GM12878 (cell line): ENCODE results near the gene CTIF. TPM values are rescaled to one million over a fixed set of nuclear protein-coding genes. Genes with fewer than 3 reads are reported as not detected.

Experiments
- ATAC-seq: fragments of 200-7000 bp; cut with Tn5 transposase; 3 replicates; pipeline ENCODE4 v1.9.1; 2020; ENCODE audit warnings: mild to moderate bottlenecking, moderate library complexity
- BruUV-seq: library from RNA; stranded (reverse); fragments of 400-500 nt; replicated peaks from 2 replicates; lab custom pipeline; 2021; lab: Mats Ljungman, UMichigan
- CTCF ChIA-PET: fragments of 300-600 bp; sonication (Branson Sonifier 250); formaldehyde crosslinking; extraction: SDS; loops from one replicate; lab custom pipeline; 2021; ENCODE audit warnings: inconsistent platforms; lab: Yijun Ruan, JAX
- POLR2A ChIA-PET: fragments of 350-600 bp; formaldehyde crosslinking; extraction: SDS; loops from one replicate; lab custom pipeline; 2021; ENCODE audit warnings: inconsistent platforms; lab: Charles Lee
- RAD21 ChIA-PET: fragments of 300-600 bp; sonication (Branson Sonifier 250); formaldehyde crosslinking; loops from one replicate; lab custom pipeline; 2023; ENCODE audit warnings: antibody characterized with exemption; ENCODE audit not compliant: unreplicated experiment; lab: Charles Lee
- SMC1A ChIA-PET: fragments of 300-600 bp; sonication (Branson Sonifier 250); formaldehyde crosslinking; loops from one replicate; lab custom pipeline; 2023; ENCODE audit not compliant: unreplicated experiment, uncharacterized antibody; lab: Charles Lee
- DNase-seq: peaks from one replicate; pipeline ENCODE4 v3.0.0-alpha.2; 2011; ENCODE audit warnings: low read depth, low spot score
- FAIRE-seq: peaks from 3 replicates; lab custom pipeline; 2011; peaks lifted over from hg19 to GRCh38; lab: Jason Lieb, UNC
- H2AFZ ChIP-seq: 2 replicates; pipeline ENCODE4 v1.6.0; 2011; ENCODE audit warnings: low read depth, low read length, control low read depth; ENCODE audit not compliant: control insufficient read depth
- H3K27ac ChIP-seq: 2 replicates; pipeline ENCODE4 v1.5.1; 2011; ENCODE audit warnings: control low read depth; ENCODE audit not compliant: control insufficient read depth, insufficient read depth
- H3K27me3 ChIP-seq, 2 experiments: replicated peaks in 1 of 2; 2 replicates each; pipeline versions ENCODE4 v1.6.0 to v1.6.1; 2011; ENCODE audit warnings: low read length in 1 of 2; ENCODE audit not compliant: control insufficient read depth in 2 of 2, insufficient read depth in 2 of 2
- H3K36me3 ChIP-seq, 2 experiments: 2 replicates each; pipeline ENCODE4 v1.5.1; 2011; ENCODE audit warnings: low read length in 1 of 2; ENCODE audit not compliant: control insufficient read depth in 2 of 2, insufficient read depth in 2 of 2
- H3K4me1 ChIP-seq: 2 replicates; pipeline ENCODE4 v1.6.1; 2011; ENCODE audit warnings: mild to moderate bottlenecking, low read length, moderate library complexity, mixed read lengths; ENCODE audit not compliant: control insufficient read depth, insufficient read depth
- H3K4me2 ChIP-seq: 2 replicates; pipeline ENCODE4 v1.6.0; 2011; ENCODE audit warnings: control low read depth; ENCODE audit not compliant: control insufficient read depth, insufficient read depth
- H3K4me3 ChIP-seq: fragments of 200-600 bp; sonication (generic); 2 replicates; pipeline ENCODE4 v1.5.1; 2016
- H3K79me2 ChIP-seq: 2 replicates; pipeline ENCODE4 v1.6.0; 2011; ENCODE audit warnings: low read length; ENCODE audit not compliant: control insufficient read depth, insufficient read depth
- H3K9ac ChIP-seq: 2 replicates; pipeline ENCODE4 v1.8.0; 2011; ENCODE audit warnings: low read length, control low read depth, mixed read lengths; ENCODE audit not compliant: control insufficient read depth, insufficient read depth
- H3K9me3 ChIP-seq: replicated peaks from 3 replicates; pipeline ENCODE4 v1.5.1; 2011; ENCODE audit warnings: mild to moderate bottlenecking, low read length; ENCODE audit not compliant: control insufficient read depth, insufficient read depth
- H4K20me1 ChIP-seq: 2 replicates; pipeline ENCODE4 v1.6.0; 2011; ENCODE audit not compliant: control insufficient read depth, insufficient read depth
- ESRRA ChIP-seq: IDR thresholded peaks from 2 replicates; pipeline ENCODE4 v1.6.1; 2012; ENCODE audit warnings: mild to moderate bottlenecking, low read length, improper control_type of control experiment
- HDAC2 ChIP-seq: fragments of 200-600 bp; sonication (generic); IDR thresholded peaks from 2 replicates; pipeline ENCODE4 v1.6.1; 2017
- MEF2A ChIP-seq: IDR thresholded peaks from 2 replicates; pipeline ENCODE4 v1.6.1; 2011; ENCODE audit warnings: low read depth, mild to moderate bottlenecking, low read length, moderate library complexity; ENCODE audit not compliant: insufficient read depth
- NFIC ChIP-seq: IDR thresholded peaks from 2 replicates; pipeline ENCODE4 v1.6.1; 2012; ENCODE audit warnings: low read depth, mild to moderate bottlenecking, inconsistent platforms, low read length, moderate library complexity
- SMAD5 ChIP-seq: IDR thresholded peaks from 2 replicates; pipeline ENCODE4 v1.6.1; 2016; ENCODE audit warnings: antibody characterized with exemption, low read depth
- SMC3 ChIP-seq: IDR thresholded peaks from 2 replicates; pipeline ENCODE4 v1.6.1; 2011; ENCODE audit warnings: low read length, improper control_type of control experiment, borderline replicate concordance
- WGBS: methylation state at CpG from one replicate; pipeline ENCODE4 v1.1.6; 2016; ENCODE audit warnings: low lambda C conversion rate; ENCODE audit not compliant: insufficient replicate concordance, insufficient coverage; ENCODE audit errors: missing lambda C conversion rate; 5-methylcytosine and 5-hydroxymethylcytosine counted together
- in situ Hi-C: fragments of 300-500 bp; cut with MboI; formaldehyde crosslinking; loops from 9 replicates; pipeline ENCODE4 v1.14.3; 2018; ENCODE audit warnings: mixed read lengths
- intact Hi-C: fragments of 100-400 bp; cut with micrococcal nuclease; formaldehyde crosslinking; loops from one replicate; pipeline ENCODE4 v1.14.2; 2022; ENCODE audit not compliant: unreplicated experiment
- polyA plus RNA-seq, 11 experiments: library from polyadenylated mRNA; depleted of rRNA in 4 of 11; unstranded in 6 of 11; stranded (reverse) in 5 of 11; fragments of >200 nt; fragmentation: Nextera tagmentation in 4 of 11; fragmentation: Illumina TruSeq in 1 of 11; extraction: Ambion mirVana in 4 of 11; extraction: Trizol in 1 of 11; gene quantifications; 1 replicate in 1 of 11; 2 replicates in 10 of 11; pipeline versions ENCODE4 v1.2.1 to v1.2.3, GENCODE V29; 2011 to 2016; ENCODE audit warnings: inconsistent platforms in 2 of 11, missing spikeins in 2 of 11, low read depth in 1 of 11
- total RNA-seq, 4 experiments: library from RNA; depleted of rRNA in 3 of 4; stranded (reverse); fragments of >200 nt in 3 of 4; fragmentation: Illumina TruSeq in 1 of 4; extraction: Trizol in 1 of 4; gene quantifications; 2 replicates each; pipeline versions ENCODE4 v1.2.1 to v1.2.3, GENCODE V29; 2013 to 2021
- TF ChIP-seq, protein P1 (sequence below): IDR thresholded peaks from 2 replicates; pipeline ENCODE4 v1.6.1; 2012; ENCODE audit warnings: mild to moderate bottlenecking, low read depth, low read length
- TF ChIP-seq, protein P2 (sequence below): IDR thresholded peaks from 2 replicates; pipeline ENCODE4 v1.6.1; 2011; ENCODE audit warnings: low read depth, mild to moderate bottlenecking, low read length, moderate library complexity, borderline replicate concordance; ENCODE audit errors: extremely low read depth

The CTIF gene
- total and polyA plus RNA-seq, 10 of the 15 experiments (the other 5 are each of a cell fraction or from before 2014, with no cell fraction given), result 0.06 to 11.6 (median 2.5) TPM

DNA sequence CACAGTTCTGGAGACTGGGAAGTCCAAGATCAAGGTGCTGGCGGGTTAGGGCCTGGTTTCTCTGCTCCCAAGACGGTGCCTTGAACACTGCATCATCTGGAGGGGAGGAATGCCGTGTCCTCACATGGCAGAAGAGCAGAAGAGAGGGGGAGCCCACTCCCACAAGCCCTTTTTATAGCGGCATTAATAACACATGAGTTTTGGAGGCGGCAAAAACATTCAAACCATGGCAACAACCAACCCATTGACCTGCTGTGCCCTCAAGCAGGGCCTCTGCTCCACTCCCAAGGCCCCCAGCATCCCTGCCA, 349.9 kb downstream of the CTIF start (continued):
- TF ChIP-seq, protein P1, sequence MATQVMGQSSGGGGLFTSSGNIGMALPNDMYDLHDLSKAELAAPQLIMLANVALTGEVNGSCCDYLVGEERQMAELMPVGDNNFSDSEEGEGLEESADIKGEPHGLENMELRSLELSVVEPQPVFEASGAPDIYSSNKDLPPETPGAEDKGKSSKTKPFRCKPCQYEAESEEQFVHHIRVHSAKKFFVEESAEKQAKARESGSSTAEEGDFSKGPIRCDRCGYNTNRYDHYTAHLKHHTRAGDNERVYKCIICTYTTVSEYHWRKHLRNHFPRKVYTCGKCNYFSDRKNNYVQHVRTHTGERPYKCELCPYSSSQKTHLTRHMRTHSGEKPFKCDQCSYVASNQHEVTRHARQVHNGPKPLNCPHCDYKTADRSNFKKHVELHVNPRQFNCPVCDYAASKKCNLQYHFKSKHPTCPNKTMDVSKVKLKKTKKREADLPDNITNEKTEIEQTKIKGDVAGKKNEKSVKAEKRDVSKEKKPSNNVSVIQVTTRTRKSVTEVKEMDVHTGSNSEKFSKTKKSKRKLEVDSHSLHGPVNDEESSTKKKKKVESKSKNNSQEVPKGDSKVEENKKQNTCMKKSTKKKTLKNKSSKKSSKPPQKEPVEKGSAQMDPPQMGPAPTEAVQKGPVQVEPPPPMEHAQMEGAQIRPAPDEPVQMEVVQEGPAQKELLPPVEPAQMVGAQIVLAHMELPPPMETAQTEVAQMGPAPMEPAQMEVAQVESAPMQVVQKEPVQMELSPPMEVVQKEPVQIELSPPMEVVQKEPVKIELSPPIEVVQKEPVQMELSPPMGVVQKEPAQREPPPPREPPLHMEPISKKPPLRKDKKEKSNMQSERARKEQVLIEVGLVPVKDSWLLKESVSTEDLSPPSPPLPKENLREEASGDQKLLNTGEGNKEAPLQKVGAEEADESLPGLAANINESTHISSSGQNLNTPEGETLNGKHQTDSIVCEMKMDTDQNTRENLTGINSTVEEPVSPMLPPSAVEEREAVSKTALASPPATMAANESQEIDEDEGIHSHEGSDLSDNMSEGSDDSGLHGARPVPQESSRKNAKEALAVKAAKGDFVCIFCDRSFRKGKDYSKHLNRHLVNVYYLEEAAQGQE, result no peak
- no peak for TF ChIP-seq HDAC2

DNA sequence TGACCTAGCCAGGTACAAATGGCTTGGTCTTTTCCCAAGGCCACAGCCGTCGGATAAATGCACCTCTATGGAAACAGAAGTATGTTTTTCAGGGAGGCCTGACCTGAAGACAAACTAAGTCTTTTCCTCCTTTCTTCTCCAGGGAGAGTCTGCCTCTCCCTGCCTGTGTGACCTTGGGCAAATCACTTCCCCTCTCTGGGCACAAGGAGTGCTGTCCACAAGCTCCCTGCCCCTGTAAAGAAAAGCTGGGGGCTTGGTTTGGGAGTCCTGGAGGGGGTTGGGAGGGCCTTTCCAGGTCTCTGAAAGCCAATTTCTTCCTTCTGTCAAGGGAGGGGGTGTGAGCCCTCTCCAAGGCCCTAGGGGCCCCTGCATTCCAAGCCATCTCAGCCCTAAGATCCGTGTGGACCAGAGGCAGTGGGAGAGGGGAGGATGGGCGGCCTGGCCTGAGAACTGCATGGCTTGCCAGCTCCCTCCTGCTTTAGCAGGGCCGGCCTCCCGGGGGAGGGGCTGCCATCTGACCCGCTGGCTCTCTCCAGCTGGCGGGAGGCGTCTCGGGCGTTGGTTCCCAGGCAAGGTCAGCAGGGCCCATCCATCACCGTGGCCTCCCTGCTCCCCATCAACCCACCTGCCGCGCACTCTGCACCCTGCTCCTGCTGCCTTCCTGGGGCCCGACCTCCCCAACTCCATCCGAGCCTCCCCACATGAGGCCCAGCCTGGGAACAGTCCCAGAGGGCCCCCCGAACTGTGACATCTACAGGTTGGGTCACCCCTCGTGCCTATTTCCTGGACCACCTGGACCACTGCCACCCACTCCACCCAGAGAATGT, 350.5 kb downstream of the CTIF start:
- Histone ChIP-seq H3K27ac (no peak overlapping the region), H3K9ac (no peak overlapping the region), H3K4me2 (no peak overlapping the region), H3K79me2 (no peaks in the 10 kb centered on the region), H3K4me1 (no peaks in the 10 kb centered on the region), H3K27me3 (no peaks in the 10 kb centered on the region), H4K20me1 (no peaks in the 10 kb centered on the region), H3K36me3 (no peaks in the 10 kb centered on the region), H3K4me3 (no peak overlapping the region), H2AFZ (no peak overlapping the region), H3K9me3 (no peaks in the 10 kb centered on the region)
- TF ChIP-seq MEF2A, result no peak
- no peak for TF ChIP-seq SMAD5
- no peak for TF ChIP-seq NFIC
- TF ChIP-seq, protein P2, sequence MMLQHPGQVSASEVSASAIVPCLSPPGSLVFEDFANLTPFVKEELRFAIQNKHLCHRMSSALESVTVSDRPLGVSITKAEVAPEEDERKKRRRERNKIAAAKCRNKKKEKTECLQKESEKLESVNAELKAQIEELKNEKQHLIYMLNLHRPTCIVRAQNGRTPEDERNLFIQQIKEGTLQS, result no peak
- TF ChIP-seq ESRRA, result no peak
- TF ChIP-seq SMC3, result no peak
- DNase-seq, result no peak
- ChIA-PET SMC1A (no interaction called here), POLR2A (no interaction called here), CTCF (no interaction called here), RAD21 (no interaction called here)
- intact Hi-C loops, result no loop called here
- no TSS peak for BruUV-seq
- 72% methylated on average over 18 of the region's 18 CpGs for WGBS
- no peak for FAIRE-seq
- no peak for ATAC-seq
- in situ Hi-C loops, result no loop called here
